RWPE2 (cell line): ENCODE data around the gene LMBR1L.

Experiments used
- ATAC-seq: fragments of 200-7000 bp; cut with Tn5 transposase; 3 replicates; pipeline ENCODE4 v1.9.1; 2021; ENCODE audit warnings: low read depth
- DNase-seq: peaks from one replicate; pipeline ENCODE4 v3.0.0-alpha.2; 2020; ENCODE audit warnings: low spot score
- H3K27ac ChIP-seq: fragments of 450-650 bp; 2 replicates; pipeline ENCODE4 v1.5.1; 2017; ENCODE audit warnings: mild to moderate bottlenecking; ENCODE audit not compliant: poor library complexity, severe bottlenecking
- H3K27me3 ChIP-seq: fragments of 250-450 bp; sonication (Bioruptor Pico); 2 replicates; pipeline ENCODE4 v1.5.1; 2021; ENCODE audit warnings: mild to moderate bottlenecking, moderate library complexity; ENCODE audit not compliant: insufficient read depth, poor library complexity, severe bottlenecking
- H3K36me3 ChIP-seq: fragments of 250-450 bp; sonication (Bioruptor Pico); 2 replicates; pipeline ENCODE4 v1.5.1; 2020; ENCODE audit warnings: low read depth, mild to moderate bottlenecking, moderate library complexity
- H3K4me1 ChIP-seq: fragments of 250-450 bp; sonication (Bioruptor Pico); 2 replicates; pipeline ENCODE4 v1.5.1; 2021; ENCODE audit warnings: mild to moderate bottlenecking, moderate library complexity; ENCODE audit not compliant: insufficient read depth, poor library complexity, severe bottlenecking
- H3K4me3 ChIP-seq: fragments of 250-450 bp; sonication (Bioruptor Pico); 2 replicates; pipeline ENCODE4 v1.5.1; 2021; ENCODE audit warnings: mild to moderate bottlenecking, moderate library complexity; ENCODE audit not compliant: severe bottlenecking
- H3K9me3 ChIP-seq: fragments of 250-450 bp; sonication (Bioruptor Pico); 2 replicates; pipeline ENCODE4 v1.5.1; 2021; ENCODE audit warnings: mild to moderate bottlenecking, moderate library complexity; ENCODE audit not compliant: severe bottlenecking
- CTCF ChIP-seq: fragments of 450-650 bp; IDR thresholded peaks from one replicate; pipeline ENCODE4 v1.5.1; 2017; ENCODE audit warnings: mild to moderate bottlenecking, moderate library complexity; ENCODE audit not compliant: poor library complexity, severe bottlenecking

LMBR1L gene

GRCh38 chr12:49133014-49133413, 22.4 kb upstream of the LMBR1L start:
- peaks cover 29% of the 10 kb centered on the region for H3K36me3 ChIP-seq
- TF ChIP-seq CTCF, result no peak
- no peaks in the 10 kb centered on the region for H3K9me3 ChIP-seq
- no peak overlapping the region for H3K4me3 ChIP-seq
- no peak for DNase-seq
- no peaks in the 10 kb centered on the region for H3K4me1 ChIP-seq
- H3K27ac ChIP-seq, result no peak overlapping the region
- H3K27me3 ChIP-seq, result no peaks in the 10 kb centered on the region
- no peak for ATAC-seq

GRCh38 chr12:49131894-49132461, 21.3 kb upstream of the LMBR1L start:
- no peaks in the 10 kb centered on the region for H3K9me3 ChIP-seq
- H3K36me3 ChIP-seq, result peaks cover 39% of the 10 kb centered on the region
- no peak for DNase-seq
- no peak for TF ChIP-seq CTCF
- ATAC-seq, result 0 out of 3 replicates have a peak, but pooled peaks have one; percentile 1
- peak overlapping the region; percentile 96 for H3K27ac ChIP-seq
- H3K27me3 ChIP-seq, result no peaks in the 10 kb centered on the region
- H3K4me1 ChIP-seq, result no peaks in the 10 kb centered on the region
- H3K4me3 ChIP-seq, result peak overlapping the region; percentile 91

- H3K9me3 ChIP-seq, result no peaks in the 10 kb centered on the region
- DNase-seq, result peak; percentile 87
- H3K27me3 ChIP-seq, result no peaks in the 10 kb centered on the region
- H3K4me1 ChIP-seq, result no peaks in the 10 kb centered on the region
- peak within 1 kb of the TSS; percentile 91 for H3K4me3 ChIP-seq
- TF ChIP-seq CTCF, result no peak
- peaks cover 42% of the 10 kb centered on the region for H3K36me3 ChIP-seq
- peak within 1 kb of the TSS; percentile 96 for H3K27ac ChIP-seq
- ATAC-seq, result peak; percentile 76
These were observed 20.6 kb upstream of the LMBR1L start, which contains the start of gene TUBA1B for GRCh38 chr12:49131051-49131893. TUBA1B (minus strand) TSS chr12:49131395; CDS start chr12:49131300, 95 bp downstream.

GRCh38 chr12:49130151-49131050, 19.8 kb upstream of the LMBR1L start:
- H3K27ac ChIP-seq, result peak overlapping the region; percentile 96
- TF ChIP-seq CTCF, result peak; percentile 97
- H3K27me3 ChIP-seq, result no peaks in the 10 kb centered on the region
- no peaks in the 10 kb centered on the region for H3K9me3 ChIP-seq
- H3K36me3 ChIP-seq, result peaks cover 42% of the 10 kb centered on the region
- H3K4me1 ChIP-seq, result no peaks in the 10 kb centered on the region
- ATAC-seq (peak; percentile 49), DNase-seq (peak; percentile 91)
- peak overlapping the region; percentile 91 for H3K4me3 ChIP-seq
